ENCODE measurements around the gene C11orf91.
"Not testable (repeated sequence)": the region's sequence is repeated elsewhere in the genome, so short reads cannot be mapped to it uniquely, and the experiment has no call there.

Gene C11orf91

GRCh38 chr11:33695051-33695566 lies 5.5 kb downstream of the C11orf91 start:
- no peak for DNase-seq

GRCh38 chr11:33694346-33695050 lies 6.1 kb downstream of the C11orf91 start:
- DNase-seq = peak; percentile 53

GRCh38 chr11:33692541-33692940 lies 8.1 kb downstream of the C11orf91 start:
- no peak for DNase-seq

- no peak for DNase-seq
These were observed 8.6 kb downstream of the C11orf91 start for GRCh38 chr11:33692013-33692504.

- no peak for DNase-seq
These were observed 9.4 kb downstream of the C11orf91 start for GRCh38 chr11:33691066-33691864.

GRCh38 chr11:33690290-33691065 lies 10.1 kb downstream of the C11orf91 start:
- peak; percentile 67 for DNase-seq

- DNase-seq = no peak
These were observed 11.1 kb downstream of the C11orf91 start for GRCh38 chr11:33689501-33689900.

GRCh38 chr11:33689085-33689484 lies 11.5 kb downstream of the C11orf91 start:
- no peak for DNase-seq

- DNase-seq = peak; percentile 58
These were observed 12.7 kb downstream of the C11orf91 start for GRCh38 chr11:33687733-33688479.

GRCh38 chr11:33685082-33685481 lies 15.5 kb downstream of the C11orf91 start:
- no peak for DNase-seq

GRCh38 chr11:33684003-33684706 lies 16.5 kb downstream of the C11orf91 start:
- DNase-seq = no peak

- no peak for DNase-seq
These were observed 18.2 kb downstream of the C11orf91 start for GRCh38 chr11:33682446-33682845.

- no peak for DNase-seq
These were observed 18.6 kb downstream of the C11orf91 start for GRCh38 chr11:33682019-33682418.

- DNase-seq = not testable (repeated sequence)
These were observed 22.0 kb downstream of the C11orf91 start for GRCh38 chr11:33678616-33679015.

GRCh38 chr11:33674035-33674814 lies 26.4 kb downstream of the C11orf91 start:
- DNase-seq = no peak

GRCh38 chr11:33672273-33672672 lies 28.4 kb downstream of the C11orf91 start:
- no peak for DNase-seq

- no peak for DNase-seq
These were observed 30.2 kb downstream of the C11orf91 start for GRCh38 chr11:33670250-33671011.

GRCh38 chr11:33669598-33670249 lies 30.9 kb downstream of the C11orf91 start:
- DNase-seq = no peak

- no peak for DNase-seq
These were observed 31.6 kb downstream of the C11orf91 start for GRCh38 chr11:33668951-33669596.

All from suppressor macrophage treated with lipopolysaccharide for 4 hours (primary cell).